G401 (cell line): ENCODE results near the gene ANKRD18A. TPM values are rescaled to one million over a fixed set of nuclear protein-coding genes. Genes with fewer than 3 reads are reported as not detected.
"Not testable (repeated sequence)": the region's sequence is repeated elsewhere in the genome, so short reads cannot be mapped to it uniquely, and the experiment has no call there.

Experiments
- DNase-seq: peaks from one replicate; pipeline ENCODE4 v3.0.0-alpha.2; 2015; ENCODE audit warnings: low spot score
- in situ Hi-C: cut with HindIII; loops from 2 replicates; pipeline ENCODE4 v1.10.0; 2016; ENCODE audit warnings: low sequenced_read_pairs, mixed read lengths
- total RNA-seq: library from RNA; depleted of rRNA; stranded (reverse); fragments of >200 nt; shearing (Covaris generic); gene quantifications from 2 replicates; pipeline ENCODE4 v1.2.3, GENCODE V29; 2014

Gene ANKRD18A
- total RNA-seq, 1 experiment from 2014 or later = 1.5 TPM

DNA sequence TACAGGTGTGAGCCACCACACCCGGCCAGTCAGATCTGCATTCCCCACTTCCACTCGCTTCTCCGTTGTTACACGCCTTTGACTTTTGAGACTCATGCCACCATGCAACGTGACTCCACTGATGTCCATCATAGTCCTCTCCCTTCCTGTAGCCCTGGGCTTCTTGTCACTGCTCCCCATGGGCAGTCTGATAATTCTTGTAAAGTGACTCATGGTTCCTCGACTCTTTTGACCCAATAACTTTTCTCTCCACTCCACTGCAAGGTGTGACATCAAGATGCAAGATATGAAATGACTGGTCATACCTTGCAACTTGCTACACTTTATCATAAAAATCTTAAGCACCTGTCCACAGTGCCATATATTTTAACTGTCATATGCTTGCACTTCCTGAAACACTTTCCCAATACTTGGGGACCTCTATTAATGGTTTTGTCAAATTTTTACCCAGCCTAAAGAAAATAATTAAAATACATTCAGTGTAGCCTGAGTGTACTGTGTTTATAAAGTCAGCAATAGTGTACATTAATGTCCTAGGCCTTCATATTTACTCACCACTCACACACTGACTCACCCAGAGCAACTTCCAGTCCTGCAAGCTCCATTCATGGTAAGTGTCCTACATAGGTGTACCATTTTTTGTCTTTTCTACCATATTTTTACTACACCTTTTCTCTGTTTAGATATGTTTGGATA, 18.6 kb upstream of the ANKRD18A start:
- no peak for DNase-seq
- in situ Hi-C loops = no loop called here

DNA sequence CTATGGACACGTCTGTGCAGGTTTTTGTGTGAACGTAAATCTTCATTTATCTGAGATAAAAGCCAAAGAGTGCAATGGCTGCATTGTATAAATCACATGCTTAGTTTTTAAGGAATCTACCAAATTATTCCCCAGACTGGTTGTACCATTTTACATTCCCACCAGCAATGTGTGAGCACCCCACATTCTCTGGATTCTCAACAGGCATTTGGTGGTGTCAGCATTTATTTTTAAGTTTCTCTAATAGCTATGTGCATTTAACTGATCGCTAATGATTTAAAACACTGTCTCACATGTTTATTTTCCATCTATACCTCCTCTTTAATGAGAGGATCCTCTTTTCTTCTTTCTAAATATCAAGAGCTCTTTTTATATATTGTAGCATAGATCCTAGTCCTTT, 13.9 kb upstream of the ANKRD18A start:
- DNase-seq = no peak
- in situ Hi-C loops = no loop called here

DNA sequence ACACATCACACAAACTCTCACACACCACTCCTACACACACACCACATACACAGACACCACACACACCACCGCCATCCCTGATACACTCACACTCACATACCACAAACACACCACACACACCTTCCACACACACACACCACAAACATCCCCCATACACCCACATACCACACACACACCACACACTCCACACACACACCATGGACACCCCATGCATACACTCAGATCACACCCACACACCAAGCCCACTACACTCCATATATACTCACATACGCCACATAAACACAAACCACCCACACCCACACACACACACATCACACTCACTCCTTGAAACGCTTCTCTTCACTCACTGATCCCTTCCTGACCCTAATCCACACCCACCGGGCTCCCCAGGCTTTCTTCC, 9.1 kb upstream of the ANKRD18A start:
- DNase-seq = no peak
- in situ Hi-C loops = no loop called here

DNA sequence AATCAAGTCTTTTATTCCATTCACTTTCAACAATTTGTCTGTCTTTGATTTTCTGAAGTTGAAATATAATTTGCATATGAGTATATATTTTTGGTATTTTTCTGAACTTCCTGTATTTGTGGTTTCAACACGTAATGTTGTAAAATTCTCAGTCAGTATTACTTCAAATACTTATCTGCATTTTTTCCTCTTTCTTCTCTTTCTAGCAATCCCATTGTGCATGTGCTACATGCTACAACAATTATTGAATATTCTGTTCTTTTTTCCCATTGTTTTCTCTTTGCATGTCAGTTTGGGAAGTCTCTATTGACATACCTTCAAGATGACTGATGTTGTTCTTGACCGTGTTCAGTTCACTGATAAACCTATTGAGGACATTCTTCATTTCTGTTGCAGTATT, 5.6 kb upstream of the ANKRD18A start:
- in situ Hi-C loops = no loop called here
- DNase-seq = no peak

DNA sequence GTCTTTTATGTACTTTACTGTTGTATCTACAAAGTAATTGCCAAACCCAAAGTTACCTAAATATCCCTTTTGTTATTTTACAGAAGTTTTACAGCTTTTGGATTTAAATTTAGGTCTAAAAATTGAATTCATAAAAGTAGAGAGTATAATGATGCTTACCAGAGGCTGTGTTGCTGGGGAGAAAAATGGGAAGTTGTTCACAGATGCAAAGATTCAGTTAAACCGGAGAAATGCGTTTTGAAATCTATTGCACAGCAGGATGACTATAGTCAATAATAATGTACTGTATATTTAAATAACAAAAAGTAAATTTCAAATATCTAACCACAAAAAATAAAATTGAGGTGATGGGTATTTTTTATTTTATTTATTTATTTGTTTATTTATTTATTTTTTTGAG, 2.6 kb upstream of the ANKRD18A start:
- in situ Hi-C loops = no loop called here
- no peak for DNase-seq

DNA sequence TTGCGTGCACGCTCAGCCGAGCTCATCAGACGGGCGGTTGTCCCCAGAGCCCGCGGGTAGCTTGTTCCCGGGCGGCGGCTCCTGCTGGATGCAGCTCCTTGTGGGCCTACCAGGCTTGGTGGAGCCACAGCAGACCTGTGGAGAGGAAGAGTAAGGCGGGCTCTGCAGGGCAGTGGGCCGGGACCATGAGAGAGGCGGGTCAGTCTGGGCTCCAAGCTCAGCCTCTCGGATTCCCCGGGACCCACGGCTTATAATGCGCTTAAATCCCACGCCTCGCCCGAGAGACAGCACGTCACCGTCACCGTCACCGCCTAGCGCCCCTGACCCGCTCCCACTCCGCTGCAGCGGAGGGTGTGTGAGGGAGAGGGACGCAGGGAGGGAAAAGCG, 1.9 kb upstream of the ANKRD18A start:
- in situ Hi-C loops = no loop called here
- no peak for DNase-seq

DNA sequence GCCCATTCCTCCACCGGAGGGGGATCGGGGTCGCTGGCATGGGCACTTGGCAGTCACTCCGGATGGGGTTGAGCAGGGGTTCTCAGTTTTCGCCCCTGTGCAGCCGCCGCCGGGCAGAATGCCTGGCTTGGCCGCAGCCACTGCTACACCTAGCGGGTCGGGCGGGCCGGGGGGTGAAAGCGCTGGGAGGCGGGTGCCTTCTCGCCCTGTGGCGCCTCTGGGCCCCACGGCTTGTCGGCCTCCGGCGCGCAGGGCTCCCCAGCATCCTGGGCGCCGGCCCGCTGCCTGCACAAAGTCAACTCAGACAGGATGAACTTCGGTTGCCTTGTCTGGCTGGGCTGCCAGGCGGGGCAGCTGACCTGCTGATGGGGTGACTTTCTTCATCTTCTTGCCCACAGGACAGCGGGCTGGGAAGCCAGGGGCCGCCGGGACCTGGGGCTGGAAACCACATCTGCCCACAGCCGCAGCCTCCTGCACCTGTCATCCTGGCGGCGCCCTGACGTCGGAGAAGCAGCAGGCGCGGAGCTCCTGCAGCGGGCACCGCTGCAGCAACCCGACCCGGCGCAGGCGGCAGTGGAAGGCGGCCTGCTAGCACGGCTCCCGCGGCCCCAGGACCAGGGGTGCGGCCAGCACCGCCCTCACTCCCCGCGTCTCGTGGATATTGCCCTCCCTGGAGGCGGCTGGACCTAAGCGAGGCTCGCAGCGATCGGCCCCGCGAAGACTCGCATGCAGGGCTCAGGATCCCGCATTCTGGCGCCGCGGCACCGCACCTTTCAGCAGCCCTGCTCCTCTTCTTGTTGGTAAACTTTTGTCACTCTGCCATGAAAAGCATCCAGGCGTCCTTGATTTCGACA, 1.3 kb upstream of the ANKRD18A start:
- in situ Hi-C loops = no loop called here

DNA sequence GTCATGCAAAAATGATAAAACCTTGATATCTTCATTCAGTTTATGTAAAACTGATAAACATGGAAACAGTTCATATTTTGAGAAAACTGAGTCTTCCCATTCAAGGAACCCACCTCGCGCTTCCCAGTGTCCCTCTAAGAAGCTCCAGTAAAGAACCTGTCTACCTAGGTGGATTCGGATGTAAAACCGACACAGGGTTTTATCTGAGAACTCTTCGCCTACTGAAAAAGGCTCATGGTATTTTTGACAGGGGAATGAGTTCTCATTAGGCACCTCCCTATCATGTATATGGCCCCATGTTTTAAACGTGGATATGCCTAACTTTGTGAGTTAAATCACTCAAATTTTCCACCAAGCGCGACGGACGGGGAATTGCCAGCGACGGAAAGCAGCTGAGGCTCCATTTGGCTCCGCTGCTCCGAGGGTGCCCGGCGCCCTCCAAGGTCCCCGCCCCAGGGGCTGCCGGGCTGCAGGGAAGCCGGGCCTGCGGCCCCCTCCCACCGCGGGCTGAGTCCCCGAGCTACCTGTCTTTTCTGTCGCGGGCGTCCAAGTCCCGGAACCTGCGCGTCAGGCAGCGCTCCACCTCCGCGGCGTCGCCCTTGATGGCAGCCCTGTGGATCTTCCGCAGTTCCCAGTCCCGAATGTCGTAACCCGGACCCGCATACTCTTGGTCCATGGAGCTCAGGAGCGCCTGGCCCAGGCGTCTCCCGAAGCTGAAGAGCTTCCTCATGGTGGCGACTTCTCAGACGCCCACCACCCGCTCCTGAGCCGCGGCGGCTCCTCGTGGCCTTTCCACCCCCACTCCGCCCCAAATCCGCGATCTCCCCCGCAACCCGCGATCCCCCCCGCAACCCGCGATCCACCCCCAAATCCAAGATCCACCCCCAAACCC, 594 bp downstream of the ANKRD18A start:
- in situ Hi-C loops = no loop called here
- no peak for DNase-seq

More for the DNA sequence above, 1.3 kb upstream of the ANKRD18A start:
- no peak for DNase-seq

DNA sequence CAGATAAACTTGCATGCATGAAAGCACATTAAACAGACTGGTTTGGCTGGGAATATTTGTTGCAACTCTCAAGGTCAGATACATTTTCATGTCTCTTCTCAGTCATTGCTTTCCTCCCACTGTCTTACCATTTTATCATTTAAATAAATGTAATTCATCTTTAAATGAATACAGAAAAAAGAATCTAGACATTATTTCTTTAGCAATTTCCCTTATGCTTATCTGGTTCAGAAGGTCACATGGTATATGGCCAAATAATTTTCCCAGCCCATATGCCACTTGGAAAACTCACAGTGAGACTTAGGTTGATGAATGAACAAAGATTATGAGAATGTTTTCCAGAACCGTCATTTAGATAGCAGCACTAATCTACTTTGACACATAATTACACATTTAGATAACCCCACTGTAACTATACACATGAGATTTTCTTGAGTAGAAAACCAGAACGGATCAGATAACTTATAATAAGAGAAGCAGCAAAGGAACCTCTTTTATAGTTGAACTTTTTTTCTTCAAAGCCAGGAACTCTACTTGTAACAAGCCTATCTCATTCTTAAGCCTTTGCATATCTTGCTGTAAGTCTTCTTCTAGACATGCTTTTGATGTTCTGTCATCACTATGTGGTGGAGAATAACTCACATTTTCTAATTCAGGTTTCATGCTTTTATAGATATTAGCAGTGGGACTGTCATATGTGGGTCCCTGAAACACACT, 22.2 kb downstream of the ANKRD18A start:
- in situ Hi-C loops, DNase-seq: not testable (repeated sequence)

DNA sequence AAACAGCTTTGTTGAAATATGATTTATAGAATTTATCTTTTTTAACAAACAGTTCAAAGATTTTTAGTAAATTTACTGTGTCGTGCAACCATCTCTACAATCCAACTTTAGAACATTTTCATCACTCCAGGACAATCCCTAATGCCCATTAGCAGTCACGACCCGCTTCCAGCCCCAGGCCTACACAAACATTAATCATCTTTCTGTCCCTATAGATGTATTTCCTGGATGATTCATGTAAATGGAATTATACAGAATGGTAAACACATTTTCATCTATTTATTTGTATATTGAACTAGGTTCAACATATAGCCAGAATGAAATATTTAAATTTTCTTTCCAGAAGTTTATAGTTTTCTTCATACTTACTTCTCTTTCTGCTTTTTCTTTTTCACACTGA, 25.3 kb downstream of the ANKRD18A start:
- in situ Hi-C loops, DNase-seq: not testable (repeated sequence)

DNA sequence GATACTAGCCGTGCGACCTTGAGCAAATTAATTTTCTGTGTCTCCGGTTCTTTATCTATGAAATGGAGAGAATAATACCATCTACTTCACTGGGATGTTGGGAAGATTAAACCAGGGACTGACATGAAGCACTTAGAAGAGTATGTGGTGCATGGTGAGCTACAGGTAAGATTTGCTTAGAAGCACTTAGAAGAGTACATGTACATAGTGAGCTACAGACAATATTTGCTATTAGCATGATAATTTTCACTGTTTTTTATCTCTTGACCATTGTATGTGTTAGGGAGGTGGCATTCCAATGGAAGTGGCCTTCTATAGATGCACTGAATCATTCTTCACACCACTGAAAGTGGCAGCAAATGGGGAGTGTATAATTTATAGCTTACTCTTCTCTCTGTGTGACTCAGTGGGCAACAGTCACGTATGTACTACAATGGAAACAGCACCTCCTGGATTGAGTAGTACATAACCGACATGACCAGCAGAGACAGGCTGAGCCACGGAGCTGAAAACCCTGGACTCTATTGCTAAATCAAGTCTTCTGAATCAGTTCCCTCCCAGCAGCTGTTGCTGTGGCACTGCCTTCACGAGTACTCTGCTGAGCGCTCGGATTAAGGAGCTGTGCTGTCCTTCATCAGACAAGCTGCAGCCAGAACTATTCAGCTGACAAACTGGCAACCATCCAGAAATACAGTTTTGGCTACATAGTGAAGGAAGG, 28.9 kb downstream of the ANKRD18A start:
- DNase-seq, in situ Hi-C loops: not testable (repeated sequence)

DNA sequence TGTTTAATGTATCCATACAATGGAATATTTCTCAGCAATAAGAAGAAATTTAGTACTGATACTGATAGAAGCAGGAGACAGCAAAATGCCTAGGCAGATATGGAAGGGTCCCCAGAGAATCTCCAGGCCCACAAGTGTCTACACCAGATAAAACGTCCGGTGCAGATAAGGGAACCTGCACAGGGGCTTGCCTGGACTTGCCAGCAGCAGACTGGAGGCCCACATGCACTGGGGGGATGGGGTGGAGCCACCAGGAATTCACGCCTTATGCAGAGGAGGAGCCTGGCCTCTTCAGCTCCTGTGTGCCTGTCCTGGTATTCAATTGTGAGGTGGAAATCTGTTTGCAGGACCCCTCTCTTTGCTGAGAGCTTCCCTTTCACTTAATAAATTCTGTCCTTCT, 36.6 kb downstream of the ANKRD18A start:
- in situ Hi-C loops, DNase-seq: not testable (repeated sequence)

DNA sequence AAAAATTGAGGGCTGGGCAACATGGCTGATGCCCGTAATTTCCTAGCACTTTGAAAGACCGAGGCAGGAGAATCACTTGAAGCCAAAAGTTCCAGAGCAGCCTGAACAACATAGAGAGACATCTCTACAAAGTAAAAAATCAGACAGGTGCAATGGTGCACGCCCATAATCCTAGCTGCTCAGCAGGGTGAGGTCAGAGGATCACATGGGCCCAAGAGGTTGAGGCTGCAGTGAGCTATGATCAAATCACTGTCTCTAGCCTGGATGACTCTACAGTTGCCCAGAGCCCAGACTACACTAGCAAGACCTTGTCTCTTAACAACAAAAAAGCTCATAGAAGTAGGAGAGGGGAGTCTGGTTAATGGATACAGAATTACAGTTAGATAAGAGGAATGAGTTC, 40.3 kb downstream of the ANKRD18A start:
- DNase-seq, in situ Hi-C loops: not testable (repeated sequence)

DNA sequence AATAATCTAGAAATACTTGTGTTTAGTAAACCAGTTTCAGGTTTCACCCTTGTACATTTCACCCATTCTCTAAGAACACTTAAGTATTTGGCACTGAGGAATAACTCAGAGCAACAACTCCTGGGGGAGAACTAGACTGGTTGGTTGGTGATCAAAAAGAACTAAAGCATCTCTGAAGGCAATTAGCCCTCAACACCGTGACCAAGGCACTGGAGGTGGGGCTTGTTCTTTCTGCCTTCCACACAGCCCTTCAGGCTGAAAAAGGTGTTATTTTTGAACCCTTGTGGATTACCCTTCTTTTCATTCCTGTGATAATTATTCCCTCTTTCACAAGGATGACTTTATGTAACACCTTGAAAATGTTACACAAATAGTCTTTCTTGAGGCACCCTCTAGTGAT, 44.2 kb downstream of the ANKRD18A start:
- DNase-seq, in situ Hi-C loops: not testable (repeated sequence)

DNA sequence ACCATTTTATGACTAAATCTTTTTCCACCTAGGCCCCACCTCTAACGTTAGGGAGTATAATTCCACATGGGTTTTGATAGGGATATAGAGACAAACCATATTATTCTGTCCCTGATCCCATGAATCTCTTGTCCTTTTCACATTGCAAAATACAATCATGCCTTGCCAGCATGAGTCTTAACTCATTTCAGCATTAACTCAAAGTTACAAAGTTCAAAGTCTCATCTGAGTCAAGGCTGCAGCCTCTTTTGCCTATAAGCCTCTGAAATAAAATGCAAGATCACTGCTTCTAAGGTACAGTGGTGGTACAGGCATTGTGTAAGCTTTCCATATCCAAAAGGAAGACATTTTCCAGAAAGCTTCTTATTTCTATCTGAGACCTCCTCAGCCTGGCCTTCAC, 54.3 kb downstream of the ANKRD18A start:
- in situ Hi-C loops, DNase-seq: not testable (repeated sequence)

DNA sequence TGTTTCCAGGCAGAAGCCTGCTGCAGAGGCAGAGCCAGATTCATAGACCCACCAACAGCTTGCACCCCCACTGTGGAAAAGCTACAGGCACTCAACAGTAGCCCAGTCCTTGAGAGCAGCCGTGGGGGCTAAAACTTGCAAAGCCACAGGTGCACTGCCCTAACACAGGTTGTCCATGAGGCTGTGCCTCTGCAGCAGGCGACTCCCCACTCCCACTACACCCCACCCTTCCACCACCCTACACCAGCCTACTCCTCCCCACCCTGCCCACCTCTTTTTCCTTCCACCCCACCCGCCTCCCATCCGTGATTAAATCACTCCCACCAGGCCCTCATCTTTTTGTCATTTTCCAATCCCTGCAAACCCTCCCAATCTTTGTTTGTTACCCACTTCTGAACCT, 55.2 kb downstream of the ANKRD18A start:
- in situ Hi-C loops, DNase-seq: not testable (repeated sequence)

DNA sequence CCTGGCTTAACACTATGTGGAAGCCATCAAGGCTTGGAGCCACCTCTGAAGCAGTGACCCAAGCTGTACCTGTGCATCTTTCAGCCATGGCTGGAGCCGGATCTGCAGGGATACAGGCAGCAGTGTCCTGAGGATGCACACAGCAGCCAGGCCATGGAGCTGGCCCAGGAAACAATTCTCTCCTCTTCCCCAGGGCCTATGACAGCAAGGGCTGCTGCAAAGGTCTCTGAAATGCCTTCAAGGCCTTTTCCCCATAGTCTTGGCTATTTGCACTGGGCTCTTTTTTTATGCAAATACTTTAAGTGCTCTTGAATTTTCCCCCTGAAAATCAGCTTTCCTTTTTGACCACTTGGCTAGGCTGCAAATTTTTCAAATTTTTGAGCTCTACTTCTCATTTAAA, 56.5 kb downstream of the ANKRD18A start:
- DNase-seq, in situ Hi-C loops: not testable (repeated sequence)

DNA sequence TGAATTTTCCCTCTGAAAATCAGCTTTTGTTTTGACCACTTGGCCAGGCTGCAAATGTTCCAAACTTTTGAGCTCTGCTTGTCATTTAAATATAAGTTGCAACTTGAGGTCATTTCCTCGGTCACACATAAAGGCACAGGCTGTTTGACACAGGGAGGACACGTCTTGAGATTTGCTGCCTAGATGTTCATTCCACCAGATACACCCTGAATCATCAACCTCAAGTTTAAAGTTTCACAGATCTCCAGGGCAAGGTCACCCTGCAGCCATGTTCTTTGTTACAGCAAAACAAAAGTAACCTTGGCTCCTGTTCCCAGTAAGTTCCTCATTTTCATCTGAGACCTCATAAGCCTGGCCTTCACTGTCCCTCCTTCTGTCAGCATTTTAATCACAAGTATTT, 59.3 kb downstream of the ANKRD18A start:
- DNase-seq, in situ Hi-C loops: not testable (repeated sequence)
